Measurements from ENCODE around the gene GGNBP2.

GGNBP2 gene

DNA sequence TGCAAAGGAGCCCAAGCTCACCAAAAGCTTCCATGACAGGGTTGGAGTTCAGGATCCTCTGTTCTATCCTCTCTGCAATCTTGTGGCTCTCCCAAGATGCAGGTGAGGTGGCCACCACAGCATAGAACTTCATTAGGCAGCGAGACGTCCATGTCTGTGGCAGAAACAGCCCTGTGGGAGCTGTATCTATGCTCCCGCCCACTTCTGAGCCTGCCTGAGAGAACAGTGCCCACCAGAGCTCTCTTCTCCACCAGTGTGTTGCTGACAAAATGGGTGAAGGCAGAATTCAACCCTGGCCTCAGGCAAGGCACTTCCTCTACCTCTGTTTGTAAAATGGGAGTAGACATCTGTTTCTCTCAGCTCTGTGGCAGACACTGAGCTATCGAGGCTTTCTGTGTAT, 28.9 kb upstream of the GGNBP2 start:
- Histone ChIP-seq H3K4me1 (ENCODE audit: control insufficient read depth, low read length) (peaks cover 16% of the 10 kb centered on the region), H3K36me3 (ENCODE audit: control insufficient read depth, low read length) (peaks cover 84% of the 10 kb centered on the region)
- TF ChIP-seq, protein P1, sequence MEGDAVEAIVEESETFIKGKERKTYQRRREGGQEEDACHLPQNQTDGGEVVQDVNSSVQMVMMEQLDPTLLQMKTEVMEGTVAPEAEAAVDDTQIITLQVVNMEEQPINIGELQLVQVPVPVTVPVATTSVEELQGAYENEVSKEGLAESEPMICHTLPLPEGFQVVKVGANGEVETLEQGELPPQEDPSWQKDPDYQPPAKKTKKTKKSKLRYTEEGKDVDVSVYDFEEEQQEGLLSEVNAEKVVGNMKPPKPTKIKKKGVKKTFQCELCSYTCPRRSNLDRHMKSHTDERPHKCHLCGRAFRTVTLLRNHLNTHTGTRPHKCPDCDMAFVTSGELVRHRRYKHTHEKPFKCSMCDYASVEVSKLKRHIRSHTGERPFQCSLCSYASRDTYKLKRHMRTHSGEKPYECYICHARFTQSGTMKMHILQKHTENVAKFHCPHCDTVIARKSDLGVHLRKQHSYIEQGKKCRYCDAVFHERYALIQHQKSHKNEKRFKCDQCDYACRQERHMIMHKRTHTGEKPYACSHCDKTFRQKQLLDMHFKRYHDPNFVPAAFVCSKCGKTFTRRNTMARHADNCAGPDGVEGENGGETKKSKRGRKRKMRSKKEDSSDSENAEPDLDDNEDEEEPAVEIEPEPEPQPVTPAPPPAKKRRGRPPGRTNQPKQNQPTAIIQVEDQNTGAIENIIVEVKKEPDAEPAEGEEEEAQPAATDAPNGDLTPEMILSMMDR (IDR thresholded peaks at IDR 0.05; ENCODE audit: low read depth, low read length, poor library complexity, severe bottlenecking), result no peak
- TF ChIP-seq EZH2phosphoT487 (IDR thresholded peaks at IDR 0.05; ENCODE audit: borderline replicate concordance, low read length), result no peak

DNA sequence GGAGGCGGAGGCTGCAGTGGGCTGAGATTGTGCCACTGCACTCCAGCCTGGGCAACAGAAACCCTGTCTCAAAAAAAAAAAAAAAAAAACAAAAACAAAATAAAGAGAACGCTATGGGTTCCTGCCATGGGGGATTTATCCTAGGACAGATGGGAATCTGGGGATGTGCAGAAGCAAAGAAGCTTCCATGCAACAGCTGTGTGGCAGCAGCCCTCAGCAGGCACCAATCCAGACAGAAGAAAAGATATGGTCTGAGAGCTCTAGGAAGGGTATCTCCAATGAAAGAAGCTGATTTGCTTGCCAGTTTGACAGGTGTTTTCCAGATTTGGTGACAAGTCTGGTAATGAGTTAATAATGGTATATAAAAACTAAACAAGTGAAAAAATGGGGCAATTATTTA, 21.6 kb upstream of the GGNBP2 start:
- Histone ChIP-seq H3K36me3 (ENCODE audit: control insufficient read depth, low read length) (peaks cover 78% of the 10 kb centered on the region), H4K20me1 (ENCODE audit: control insufficient read depth, insufficient read depth, low read depth, low read length) (no peaks in the 10 kb centered on the region), H3K9me2 (replicated peaks; ENCODE audit: control insufficient read depth, low read length) (no peaks in the 10 kb centered on the region), H3K27me3 (ENCODE audit: control insufficient read depth, low read length) (no peaks in the 10 kb centered on the region), H3F3A (ENCODE audit: control insufficient read depth, insufficient read depth) (0 out of 2 replicates have a peak, but pooled peaks cover 3% of the 10 kb centered on the region), H3K4me2 (ENCODE audit: low read length) (no peak overlapping the region), H3K9me3 (ENCODE audit: control insufficient read depth, insufficient read depth, low read length) (no peaks in the 10 kb centered on the region), H3K79me2 (ENCODE audit: control insufficient read depth, low read length) (peaks cover 4% of the 10 kb centered on the region), H3K4me1 (ENCODE audit: control insufficient read depth, low read length) (peaks cover 16% of the 10 kb centered on the region), H3K4me3 (ENCODE audit: low read length) (no peak overlapping the region), H3K27ac (ENCODE audit: low read depth, low read length) (no peak overlapping the region)
- TF ChIP-seq, protein P1 (IDR thresholded peaks at IDR 0.05; ENCODE audit: low read depth, low read length, poor library complexity, severe bottlenecking), result no peak

More for the DNA sequence above, 28.9 kb upstream of the GGNBP2 start:
- Histone ChIP-seq H3K79me2 (ENCODE audit: control insufficient read depth, low read length) (no peaks in the 10 kb centered on the region), H3K4me2 (ENCODE audit: low read length) (no peak overlapping the region), H3K4me3 (ENCODE audit: low read length) (no peak overlapping the region), H3K27ac (ENCODE audit: low read depth, low read length) (no peak overlapping the region), H4K20me1 (ENCODE audit: control insufficient read depth, insufficient read depth, low read depth, low read length) (no peaks in the 10 kb centered on the region), H3F3A (ENCODE audit: control insufficient read depth, insufficient read depth) (0 out of 2 replicates have a peak, but pooled peaks cover 3% of the 10 kb centered on the region), H3K9me2 (replicated peaks; ENCODE audit: control insufficient read depth, low read length) (no peaks in the 10 kb centered on the region), H3K27me3 (ENCODE audit: control insufficient read depth, low read length) (no peaks in the 10 kb centered on the region), H3K9me3 (ENCODE audit: control insufficient read depth, insufficient read depth, low read length) (no peaks in the 10 kb centered on the region)

DNA sequence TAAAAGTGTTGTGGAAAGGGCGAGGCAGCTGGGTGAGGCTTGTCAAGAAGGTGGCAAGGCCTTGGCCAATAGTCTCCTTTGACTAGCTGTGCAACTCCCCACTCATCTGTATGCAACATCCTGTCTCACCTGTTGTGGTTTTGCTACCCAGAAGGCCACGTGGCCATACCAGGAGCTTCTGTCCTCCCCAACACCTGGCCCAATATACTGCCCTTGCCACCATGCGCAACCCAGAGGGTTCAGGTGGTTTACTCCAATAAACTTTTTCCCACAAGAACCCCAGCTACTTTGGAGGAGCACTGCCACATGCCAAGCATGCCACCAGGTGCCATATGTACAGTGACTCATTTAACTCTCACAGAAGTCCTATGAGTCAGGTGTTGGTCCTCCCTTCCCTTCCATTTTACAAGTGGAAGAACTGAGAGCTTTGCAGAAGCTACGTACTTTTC, 20.3 kb upstream of the GGNBP2 start:
- Histone ChIP-seq H3K9me2 (replicated peaks; ENCODE audit: control insufficient read depth, low read length) (no peaks in the 10 kb centered on the region), H3K4me1 (ENCODE audit: control insufficient read depth, low read length) (peaks cover 8% of the 10 kb centered on the region), H3K79me2 (ENCODE audit: control insufficient read depth, low read length) (peaks cover 12% of the 10 kb centered on the region), H3K27ac (ENCODE audit: low read depth, low read length) (no peak overlapping the region), H3F3A (ENCODE audit: control insufficient read depth, insufficient read depth) (0 out of 2 replicates have a peak, but pooled peaks cover 3% of the 10 kb centered on the region), H3K27me3 (ENCODE audit: control insufficient read depth, low read length) (no peaks in the 10 kb centered on the region), H3K36me3 (ENCODE audit: control insufficient read depth, low read length) (peaks cover 79% of the 10 kb centered on the region), H3K9me3 (ENCODE audit: control insufficient read depth, insufficient read depth, low read length) (no peaks in the 10 kb centered on the region), H3K4me3 (ENCODE audit: low read length) (no peak overlapping the region), H3K4me2 (ENCODE audit: low read length) (no peak overlapping the region), H4K20me1 (ENCODE audit: control insufficient read depth, insufficient read depth, low read depth, low read length) (no peaks in the 10 kb centered on the region)
- no peak for TF ChIP-seq EZH2phosphoT487 (IDR thresholded peaks at IDR 0.05; ENCODE audit: borderline replicate concordance, low read length)
- TF ChIP-seq, protein P1 (IDR thresholded peaks at IDR 0.05; ENCODE audit: low read depth, low read length, poor library complexity, severe bottlenecking), result no peak

All from DOHH2 (cell line).